Fibroblast of gingiva (primary cell): ENCODE results near the gene PSMA7.
"Not testable (repeated sequence)": the region's sequence is repeated elsewhere in the genome, so short reads cannot be mapped to it uniquely, and the experiment has no call there.

ENCODE experiments used
- DNase-seq: peaks from one replicate; pipeline ENCODE4 v3.0.0-alpha.2; 2011; ENCODE audit warnings: low read depth

PSMA7 gene

GRCh38 chr20:62155428-62156253 is 12.4 kb upstream of the PSMA7 start:
- DNase-seq = no peak

GRCh38 chr20:62151835-62152364 is 8.7 kb upstream of the PSMA7 start:
- no peak for DNase-seq

GRCh38 chr20:62151225-62151624 is 8.0 kb upstream of the PSMA7 start:
- DNase-seq = no peak

- no peak for DNase-seq
Observed at GRCh38 chr20:62150310-62150575, 7.0 kb upstream of the PSMA7 start.

- no peak for DNase-seq
Observed at GRCh38 chr20:62149532-62150309, 6.5 kb upstream of the PSMA7 start.

GRCh38 chr20:62148908-62149314 is 5.7 kb upstream of the PSMA7 start:
- no peak for DNase-seq

- not testable (repeated sequence) for DNase-seq
Observed at GRCh38 chr20:62148383-62148782, 5.2 kb upstream of the PSMA7 start.

GRCh38 chr20:62147528-62147927 is 4.3 kb upstream of the PSMA7 start:
- no peak for DNase-seq

GRCh38 chr20:62147125-62147524 is 3.9 kb upstream of the PSMA7 start:
- DNase-seq = no peak

- DNase-seq = no peak
Observed at GRCh38 chr20:62146019-62146755, 3.0 kb upstream of the PSMA7 start.

GRCh38 chr20:62145688-62146018 is 2.5 kb upstream of the PSMA7 start:
- DNase-seq = no peak

GRCh38 chr20:62143957-62144825 is 997 bp upstream of the PSMA7 start:
- DNase-seq = peak; percentile 69

- no peak for DNase-seq
Observed at GRCh38 chr20:62142252-62143080, 728 bp downstream of the PSMA7 start.

- DNase-seq = peak; percentile 68
Observed at GRCh38 chr20:62141397-62142251, 1.6 kb downstream of the PSMA7 start.

GRCh38 chr20:62141043-62141396 is 2.2 kb downstream of the PSMA7 start:
- DNase-seq = no peak

- no peak for DNase-seq
Observed at GRCh38 chr20:62139636-62140035, 3.6 kb downstream of the PSMA7 start.

GRCh38 chr20:62138912-62139311 is 4.3 kb downstream of the PSMA7 start:
- DNase-seq = no peak

GRCh38 chr20:62138204-62138543 is 5.0 kb downstream of the PSMA7 start:
- DNase-seq = no peak

GRCh38 chr20:62137478-62138203 is 5.6 kb downstream of the PSMA7 start:
- DNase-seq = no peak

- no peak for DNase-seq
Observed at GRCh38 chr20:62137092-62137384, 6.2 kb downstream of the PSMA7 start.
